Parathyroid adenoma (tissue), 2 donors: ENCODE measurements around the gene PDS5A.
"Not testable (repeated sequence)": the region's sequence is repeated elsewhere in the genome, so short reads cannot be mapped to it uniquely, and the experiment has no call there.

Experiments
- H2AFZ ChIP-seq: fragments of 300-600 bp; sonication (generic); one replicate; pipeline ENCODE4 v1.7.0; 2017; ENCODE audit warnings: antibody characterized with exemption, mild to moderate bottlenecking
- H3K27ac ChIP-seq: fragments of 300-600 bp; sonication (generic); one replicate; pipeline ENCODE4 v1.7.0; 2017
- H3K27me3 ChIP-seq: fragments of 300-600 bp; sonication (generic); one replicate; pipeline ENCODE4 v1.7.0; 2017; ENCODE audit warnings: low read length; ENCODE audit not compliant: control insufficient read depth, insufficient read depth
- H3K36me3 ChIP-seq: fragments of 300-600 bp; sonication (generic); one replicate; pipeline ENCODE4 v1.7.0; 2017; ENCODE audit warnings: low read length; ENCODE audit not compliant: control insufficient read depth, insufficient read depth
- H3K4me1 ChIP-seq: fragments of 300-600 bp; sonication (generic); one replicate; pipeline ENCODE4 v1.7.0; 2017; ENCODE audit warnings: control low read depth
- H3K4me2 ChIP-seq: fragments of 300-600 bp; sonication (generic); one replicate; pipeline ENCODE4 v1.7.0; 2017; ENCODE audit warnings: low read length
- H3K4me3 ChIP-seq: fragments of 300-600 bp; sonication (generic); one replicate; pipeline ENCODE4 v1.7.0; 2017; ENCODE audit warnings: low read depth, low read length
- H3K79me2 ChIP-seq: fragments of 300-600 bp; sonication (generic); one replicate; pipeline ENCODE4 v1.7.0; 2017; ENCODE audit warnings: control low read depth
- H3K9ac ChIP-seq: fragments of 300-600 bp; sonication (generic); one replicate; pipeline ENCODE4 v1.7.0; 2017; ENCODE audit warnings: mild to moderate bottlenecking
- H3K9me3 ChIP-seq: fragments of 300-600 bp; sonication (generic); one replicate; pipeline ENCODE4 v1.7.0; 2017; ENCODE audit warnings: low read length; ENCODE audit not compliant: control insufficient read depth
- TF ChIP-seq, protein P1 (sequence below): fragments of 300-600 bp; sonication (generic); IDR thresholded peaks from one replicate; pipeline ENCODE4 v1.7.0; 2017; ENCODE audit warnings: antibody characterized with exemption, mild to moderate bottlenecking
- donor health status: primary hyperparathyroidism.

The PDS5A gene

DNA sequence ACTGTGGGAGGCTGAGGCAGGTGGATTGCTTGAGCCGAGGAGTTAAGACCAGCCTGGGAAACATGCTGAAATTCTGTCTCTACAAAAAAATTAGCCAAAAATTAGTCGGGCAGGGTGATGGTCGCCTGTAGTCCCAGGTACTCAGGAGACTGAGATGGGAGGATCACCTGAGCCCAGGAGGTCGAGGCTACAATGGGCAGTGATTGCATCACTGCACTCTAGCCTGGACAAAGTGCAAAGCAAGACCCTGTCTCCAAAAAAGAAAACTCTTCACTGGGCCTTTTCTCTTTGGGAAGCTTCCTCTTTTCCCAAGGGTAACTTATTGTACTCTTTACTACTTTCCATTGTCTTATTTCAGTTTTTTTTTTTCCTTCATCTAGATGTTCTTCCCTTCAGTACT is 190.9 kb downstream of the PDS5A start:
- H2AFZ ChIP-seq, result no peak overlapping the region
- H3K9me3 ChIP-seq, result no peaks in the 10 kb centered on the region
- no peaks in the 10 kb centered on the region for H3K4me1 ChIP-seq
- no peaks in the 10 kb centered on the region for H3K36me3 ChIP-seq
- no peak overlapping the region for H3K4me2 ChIP-seq
- no peak overlapping the region for H3K9ac ChIP-seq
- H3K4me3 ChIP-seq, result no peak overlapping the region
- H3K27me3 ChIP-seq, result no peaks in the 10 kb centered on the region
- TF ChIP-seq, protein P1, sequence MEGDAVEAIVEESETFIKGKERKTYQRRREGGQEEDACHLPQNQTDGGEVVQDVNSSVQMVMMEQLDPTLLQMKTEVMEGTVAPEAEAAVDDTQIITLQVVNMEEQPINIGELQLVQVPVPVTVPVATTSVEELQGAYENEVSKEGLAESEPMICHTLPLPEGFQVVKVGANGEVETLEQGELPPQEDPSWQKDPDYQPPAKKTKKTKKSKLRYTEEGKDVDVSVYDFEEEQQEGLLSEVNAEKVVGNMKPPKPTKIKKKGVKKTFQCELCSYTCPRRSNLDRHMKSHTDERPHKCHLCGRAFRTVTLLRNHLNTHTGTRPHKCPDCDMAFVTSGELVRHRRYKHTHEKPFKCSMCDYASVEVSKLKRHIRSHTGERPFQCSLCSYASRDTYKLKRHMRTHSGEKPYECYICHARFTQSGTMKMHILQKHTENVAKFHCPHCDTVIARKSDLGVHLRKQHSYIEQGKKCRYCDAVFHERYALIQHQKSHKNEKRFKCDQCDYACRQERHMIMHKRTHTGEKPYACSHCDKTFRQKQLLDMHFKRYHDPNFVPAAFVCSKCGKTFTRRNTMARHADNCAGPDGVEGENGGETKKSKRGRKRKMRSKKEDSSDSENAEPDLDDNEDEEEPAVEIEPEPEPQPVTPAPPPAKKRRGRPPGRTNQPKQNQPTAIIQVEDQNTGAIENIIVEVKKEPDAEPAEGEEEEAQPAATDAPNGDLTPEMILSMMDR, result no peak
- no peak overlapping the region for H3K27ac ChIP-seq
- no peaks in the 10 kb centered on the region for H3K79me2 ChIP-seq

DNA sequence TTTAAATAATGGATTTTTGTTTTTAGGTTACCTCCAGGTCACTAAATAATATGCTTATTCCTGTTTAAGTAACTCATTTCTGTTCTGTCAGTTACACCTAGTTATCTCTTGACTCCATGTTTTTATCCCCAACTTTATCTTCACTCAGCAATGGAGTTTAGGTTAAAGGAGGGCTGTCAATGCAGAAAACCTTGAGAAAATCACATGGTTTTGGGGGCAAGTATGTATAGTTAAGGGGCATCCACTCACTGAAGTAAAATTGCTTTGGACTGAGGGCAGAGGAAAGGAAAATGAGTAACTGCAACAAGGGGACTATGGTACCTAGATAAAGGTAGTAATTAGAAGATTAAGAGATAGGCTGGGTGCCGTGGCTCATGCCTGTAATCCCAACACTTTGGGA is 192.6 kb downstream of the PDS5A start:
- no peak overlapping the region for H2AFZ ChIP-seq
- TF ChIP-seq, protein P1, result no peak
- no peak overlapping the region for H3K9ac ChIP-seq
- H3K4me3 ChIP-seq, result no peak overlapping the region
- no peak overlapping the region for H3K4me2 ChIP-seq
- H3K36me3 ChIP-seq, result no peaks in the 10 kb centered on the region
- H3K9me3 ChIP-seq, result no peaks in the 10 kb centered on the region
- H3K79me2 ChIP-seq, result no peaks in the 10 kb centered on the region
- no peaks in the 10 kb centered on the region for H3K4me1 ChIP-seq
- no peak overlapping the region for H3K27ac ChIP-seq
- H3K27me3 ChIP-seq, result no peaks in the 10 kb centered on the region

DNA sequence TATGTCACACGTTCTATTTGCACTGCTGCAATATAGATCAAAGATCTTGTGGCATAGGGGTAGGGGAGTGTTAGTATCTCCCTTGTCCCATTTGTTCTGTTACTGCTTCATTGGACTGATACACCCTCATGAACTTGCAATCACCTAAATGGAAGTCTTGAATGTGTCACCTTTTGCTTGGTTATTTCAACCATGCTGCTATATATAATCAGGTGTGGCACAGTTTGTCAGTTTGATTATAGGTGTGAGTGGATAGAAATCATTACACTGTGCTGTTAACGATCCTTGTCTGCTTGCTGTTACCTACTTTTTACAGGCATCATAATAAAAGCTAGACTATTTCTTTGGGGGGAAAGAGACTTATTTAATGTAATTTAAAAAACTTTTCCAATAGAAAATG is 195.7 kb downstream of the PDS5A start:
- not testable (repeated sequence) for H3K4me2 ChIP-seq, H3K4me3 ChIP-seq, H3K9me3 ChIP-seq, H3K27me3 ChIP-seq, H3K9ac ChIP-seq, H3K27ac ChIP-seq, H2AFZ ChIP-seq, H3K36me3 ChIP-seq, H3K4me1 ChIP-seq, H3K79me2 ChIP-seq
